ENCODE measurements around the gene BCKDHA. TPM values are rescaled to one million over a fixed set of nuclear protein-coding genes. Genes with fewer than 3 reads are reported as not detected.

The BCKDHA gene
- total RNA-seq, 4 donors from 2014 or later = 40.7 to 75.2 (median 54.0) TPM

DNA sequence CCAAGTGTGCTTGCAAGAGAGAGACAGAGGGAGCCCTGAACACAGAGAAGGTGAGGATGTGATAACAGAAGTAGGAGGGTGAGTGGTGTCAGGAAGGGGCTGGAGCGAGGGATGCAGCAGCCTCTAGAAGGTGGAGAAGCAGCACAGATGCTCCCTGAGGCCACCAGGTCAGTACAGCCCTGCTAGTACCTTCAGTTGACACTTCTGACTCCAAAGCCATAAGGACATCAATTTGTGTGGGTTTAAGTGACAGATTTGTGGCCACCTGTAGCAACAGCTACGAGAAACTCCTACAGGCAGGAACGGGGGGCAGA, 52.2 kb downstream of the BCKDHA start:
- Histone ChIP-seq H3K27ac (replicated peaks in 1 of 4) (no peak overlapping the region), H3K4me3 (no peak overlapping the region), H3K9me3 (no peaks in the 10 kb centered on the region), H3K27me3 (peaks cover 0 to 31% (median 0%) of the 10 kb centered on the region in 4 donors), H3K36me3 (peaks cover 0 to 9% (median 0%) of the 10 kb centered on the region in 4 donors), H3K4me1 (peaks cover 12 to 15% (median 13%) of the 10 kb centered on the region in 4 donors)
- intact Hi-C loops (cut with DNase I) = loop anchor here (2.0 kb wide), 1 partner anchor 121 kb away; no protein-coding TSS in a partner anchor
- 66% methylated on average over 3 of the region's 3 CpGs for WGBS
- TF ChIP-seq POLR2A (IDR thresholded peaks at IDR 0.05; ENCODE audit: low read depth) (no peak), EP300 (IDR thresholded peaks at IDR 0.05) (no peak), POLR2AphosphoS5 (IDR thresholded peaks at IDR 0.05) (no peak), CTCF (IDR thresholded peaks at IDR 0.05) (no peak)
- DNase-seq (ENCODE audit: extremely low spot score) = no peak

GRCh38 chr19:41452584-41453275, 55.1 kb downstream of the BCKDHA start:
- Histone ChIP-seq H3K9me3 (no peaks in the 10 kb centered on the region), H3K36me3 (peaks cover 0 to 9% (median 0%) of the 10 kb centered on the region in 4 donors), H3K27ac (replicated peaks in 1 of 4) (no peak overlapping the region), H3K27me3 (peaks cover 0 to 7% (median 0%) of the 10 kb centered on the region in 4 donors), H3K4me1 (peaks cover 20 to 33% (median 30%) of the 10 kb centered on the region in 4 donors), H3K4me3 (no peak overlapping the region)
- intact Hi-C loops (cut with DNase I) = no loop called here
- DNase-seq (ENCODE audit: extremely low spot score) = no peak
- TF ChIP-seq EP300 (IDR thresholded peaks at IDR 0.05) (no peak), CTCF (IDR thresholded peaks at IDR 0.05) (no peak), POLR2A (IDR thresholded peaks at IDR 0.05; ENCODE audit: low read depth) (no peak), POLR2AphosphoS5 (IDR thresholded peaks at IDR 0.05) (no peak)
- 54% methylated on average over 6 of the region's 6 CpGs for WGBS

DNA sequence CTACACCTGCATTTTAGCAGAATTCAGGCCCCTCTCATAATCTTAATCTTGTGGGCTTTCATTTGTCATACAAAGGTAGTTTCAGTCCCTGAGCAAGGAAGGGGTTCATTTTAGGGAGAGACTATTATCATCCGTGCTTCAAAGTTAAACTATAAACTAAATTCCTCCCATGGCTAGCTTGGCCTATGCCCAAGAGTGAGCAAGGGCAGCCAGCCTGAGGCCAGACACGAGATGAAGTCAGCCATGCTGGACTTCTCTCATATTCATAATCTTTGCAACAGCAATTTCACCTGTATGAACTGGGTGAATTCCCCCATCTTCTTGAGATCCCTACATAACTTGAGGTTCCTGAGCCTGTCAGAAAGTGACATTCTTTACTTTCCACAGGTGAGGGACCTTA, 58.3 kb downstream of the BCKDHA start:
- no peaks in the 10 kb centered on the region for H3K9me3 ChIP-seq
- peaks cover 8 to 21% (median 15%) of the 10 kb centered on the region in 4 donors for H3K4me1 ChIP-seq
- H3K36me3 ChIP-seq = peaks cover 0 to 9% (median 0%) of the 10 kb centered on the region in 4 donors
- TF ChIP-seq EP300 (IDR thresholded peaks at IDR 0.05) (no peak), POLR2AphosphoS5 (IDR thresholded peaks at IDR 0.05) (no peak), POLR2A (IDR thresholded peaks at IDR 0.05; ENCODE audit: low read depth) (no peak), CTCF (IDR thresholded peaks at IDR 0.05) (no peak)
- intact Hi-C loops (cut with DNase I) = no loop called here
- H3K27ac ChIP-seq (replicated peaks in 1 of 4) = no peak overlapping the region
- H3K27me3 ChIP-seq = peaks cover 0 to 30% (median 0%) of the 10 kb centered on the region in 4 donors
- H3K4me3 ChIP-seq = no peak overlapping the region
- 30% methylated on average over 2 of the region's 2 CpGs for WGBS
- DNase-seq (ENCODE audit: extremely low spot score) = no peak

DNA sequence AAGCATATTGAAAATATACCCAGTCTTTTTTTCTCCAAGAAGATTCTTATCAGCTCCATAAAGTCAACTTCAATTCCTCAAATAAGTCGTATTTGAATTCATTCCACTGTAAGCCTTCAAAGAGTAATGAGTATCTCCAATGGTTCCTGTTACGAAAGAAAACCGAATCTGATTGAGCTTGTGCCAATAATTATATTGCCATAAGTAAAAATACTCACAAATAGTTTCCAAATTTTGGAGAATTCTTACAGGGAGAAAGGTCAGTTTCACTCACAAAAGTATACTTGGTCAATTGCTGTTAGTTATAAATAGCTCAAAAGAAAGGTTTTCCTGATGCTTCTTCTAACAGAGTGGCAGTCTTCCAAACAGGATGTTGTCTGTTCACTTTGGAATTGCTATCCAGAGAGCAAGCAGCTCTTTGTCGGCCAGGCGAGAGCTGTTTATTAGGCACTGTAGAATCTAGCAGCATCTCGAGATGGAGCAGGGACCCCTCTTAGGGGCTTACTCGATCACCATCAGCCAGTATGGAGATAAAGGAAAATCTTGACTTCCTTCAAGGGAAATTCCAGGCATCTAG, 58.8 kb downstream of the BCKDHA start:
- H3K27ac ChIP-seq (replicated peaks in 1 of 4) = peak overlapping the region in 2 of 4 donors; percentile 27 to 45
- peaks cover 0 to 9% (median 0%) of the 10 kb centered on the region in 4 donors for H3K36me3 ChIP-seq
- no peak overlapping the region for H3K4me3 ChIP-seq
- DNase-seq (ENCODE audit: extremely low spot score) = no peak
- intact Hi-C loops (cut with DNase I) = no loop called here
- WGBS = 36% methylated on average over 7 of the region's 7 CpGs
- H3K27me3 ChIP-seq = peaks cover 0 to 35% (median 0%) of the 10 kb centered on the region in 4 donors
- peaks cover 8 to 21% (median 15%) of the 10 kb centered on the region in 4 donors for H3K4me1 ChIP-seq
- TF ChIP-seq POLR2A (IDR thresholded peaks at IDR 0.05; ENCODE audit: low read depth) (no peak), EP300 (IDR thresholded peaks at IDR 0.05) (no peak), CTCF (IDR thresholded peaks at IDR 0.05) (no peak), POLR2AphosphoS5 (IDR thresholded peaks at IDR 0.05) (no peak)
- no peaks in the 10 kb centered on the region for H3K9me3 ChIP-seq

Measured in esophagus muscularis mucosa (tissue), 4 donors.